Mammary epithelial cell (primary cell): ENCODE data around the gene NUDT3.

Experiments used
- CTCF ChIP-seq, 2 donors: IDR thresholded peaks in 1 of 2; conservative IDR thresholded peaks in 1 of 2; 2 replicates each; pipeline ENCODE4 v1.5.1; 2011 to 2012; ENCODE audit warnings: inconsistent platforms in 2 of 2, low read length in 2 of 2, mild to moderate bottlenecking in 2 of 2, control low read depth in 1 of 2, low read depth in 1 of 2; ENCODE audit not compliant: insufficient read depth in 1 of 2; ENCODE audit errors: extremely low read depth in 1 of 2
- EZH2 ChIP-seq: IDR thresholded peaks from 2 replicates; pipeline ENCODE4 v1.6.1; 2012; ENCODE audit warnings: low read length, inconsistent platforms, borderline replicate concordance

GRCh38 chr6:34246249-34246562, 146.3 kb downstream of the NUDT3 start:
- no peak for TF ChIP-seq CTCF (conservative IDR thresholded peaks at IDR 0.05 in 1 of 2, IDR thresholded peaks at IDR 0.05 in 1 of 2; ENCODE audit: extremely low read depth in 1 of 2, insufficient read depth in 1 of 2, low read depth in 1 of 2, low read length in 2 of 2)
- no peak for TF ChIP-seq EZH2
